Neuronal stem cell (in vitro differentiated cells): Measurements from ENCODE around the gene OCIAD2.

Source experiments
- DNase-seq: peaks from one replicate; pipeline ENCODE4 v3.0.0-alpha.2; 2013; ENCODE audit warnings: low spot score
- H2AFZ ChIP-seq: one replicate; pipeline ENCODE4 v1.6.1; 2013; ENCODE audit warnings: mild to moderate bottlenecking, low read length, inconsistent platforms
- H2AK5ac ChIP-seq: 2 replicates; pipeline ENCODE4 v1.6.1; 2013; ENCODE audit warnings: low read depth, mild to moderate bottlenecking, inconsistent platforms, low read length, moderate library complexity, mixed read lengths
- H2BK120ac ChIP-seq: 2 replicates; pipeline ENCODE4 v1.6.1; 2013; ENCODE audit warnings: low read depth, mild to moderate bottlenecking, inconsistent platforms, low read length, moderate library complexity, mixed read lengths
- H2BK12ac ChIP-seq: one replicate; pipeline ENCODE4 v1.6.1; 2013; ENCODE audit warnings: low read length, inconsistent platforms
- H2BK15ac ChIP-seq: 2 replicates; pipeline ENCODE4 v1.6.1; 2013; ENCODE audit warnings: mild to moderate bottlenecking, low read length, inconsistent platforms, mixed read lengths
- H2BK5ac ChIP-seq: one replicate; pipeline ENCODE4 v1.6.1; 2013; ENCODE audit warnings: inconsistent platforms, mild to moderate bottlenecking, low read length, moderate library complexity
- H3K14ac ChIP-seq: one replicate; pipeline ENCODE4 v1.6.1; 2013; ENCODE audit warnings: low read length, inconsistent platforms
- H3K18ac ChIP-seq: 2 replicates; pipeline ENCODE4 v1.6.1; 2013; ENCODE audit warnings: low read length, inconsistent platforms
- H3K23ac ChIP-seq: 2 replicates; pipeline ENCODE4 v1.6.1; 2013; ENCODE audit warnings: low read depth, mild to moderate bottlenecking, mixed read lengths, low read length, inconsistent platforms; ENCODE audit not compliant: poor library complexity
- H3K27ac ChIP-seq: replicated peaks from 3 replicates; pipeline ENCODE4 v1.5.1; 2013; ENCODE audit warnings: low read length, inconsistent platforms
- H3K27me3 ChIP-seq, 3 experiments: 2 replicates each; pipeline ENCODE4 v1.6.1; 2013; ENCODE audit warnings: low read length in 3 of 3, mild to moderate bottlenecking in 2 of 3, inconsistent platforms in 1 of 3, low read depth in 1 of 3, mixed read lengths in 1 of 3, moderate library complexity in 1 of 3; ENCODE audit not compliant: control insufficient read depth in 3 of 3, insufficient read depth in 3 of 3
- H3K36me3 ChIP-seq, 2 donors: replicated peaks in 1 of 2; 2 replicates each; pipeline ENCODE4 v1.6.1; 2013; ENCODE audit warnings: low read length in 2 of 2; ENCODE audit not compliant: control insufficient read depth in 2 of 2, insufficient read depth in 2 of 2
- H3K4ac ChIP-seq: 2 replicates; pipeline ENCODE4 v1.6.1; 2013; ENCODE audit warnings: inconsistent platforms, mild to moderate bottlenecking, low read length, moderate library complexity
- H3K4me1 ChIP-seq, 2 donors: 1 replicate in 1 of 2; 2 replicates in 1 of 2; pipeline ENCODE4 v1.6.1; 2013; ENCODE audit warnings: low read length in 2 of 2, low read depth in 1 of 2; ENCODE audit not compliant: control insufficient read depth in 2 of 2, insufficient read depth in 1 of 2
- H3K4me2 ChIP-seq: one replicate; pipeline ENCODE4 v1.6.1; 2013; ENCODE audit warnings: mild to moderate bottlenecking, low read length, inconsistent platforms; ENCODE audit not compliant: insufficient read depth, poor library complexity, severe bottlenecking
- H3K4me3 ChIP-seq, 2 donors: 2 replicates each; pipeline ENCODE4 v1.5.1; 2013; ENCODE audit warnings: low read length in 2 of 2, mild to moderate bottlenecking in 2 of 2, inconsistent platforms in 1 of 2, moderate library complexity in 1 of 2
- H3K79me1 ChIP-seq: one replicate; pipeline ENCODE4 v1.6.1; 2013; ENCODE audit warnings: low read depth, mild to moderate bottlenecking, inconsistent platforms, low read length, moderate library complexity
- H3K9ac ChIP-seq: one replicate; pipeline ENCODE4 v1.6.1; 2013; ENCODE audit warnings: mild to moderate bottlenecking, low read depth, low read length, inconsistent platforms; ENCODE audit not compliant: poor library complexity
- H3K9me3 ChIP-seq, 2 donors: replicated peaks in 1 of 2; 2 replicates each; pipeline versions ENCODE3 to v1.6.1; 2013; ENCODE audit warnings: low read length in 2 of 2, mild to moderate bottlenecking in 2 of 2, inconsistent platforms in 1 of 2, low read depth in 1 of 2, mixed read lengths in 1 of 2, moderate library complexity in 1 of 2; ENCODE audit not compliant: control insufficient read depth in 2 of 2, insufficient read depth in 1 of 2
- H4K8ac ChIP-seq: one replicate; pipeline ENCODE4 v1.6.1; 2013; ENCODE audit warnings: low read depth, mild to moderate bottlenecking, inconsistent platforms, low read length, moderate library complexity
- H4K91ac ChIP-seq: one replicate; pipeline ENCODE4 v1.6.1; 2013; ENCODE audit warnings: low read length, low read depth, mild to moderate bottlenecking, inconsistent platforms; ENCODE audit not compliant: poor library complexity
- whole genome bisulfite sequencing, 2 donors: extraction: QIAGEN DNeasy Blood & Tissue Kit; methylation state at CpG; one replicate each; pipeline ENCODE4 v1.1.7; 2013; ENCODE audit warnings: missing lambda C conversion rate in 2 of 2, mixed read lengths in 1 of 2; ENCODE audit not compliant: insufficient read length in 2 of 2, insufficient replicate concordance in 1 of 2; ENCODE audit errors: extremely low coverage in 2 of 2; 5-methylcytosine and 5-hydroxymethylcytosine counted together

The OCIAD2 gene

GRCh38 chr4:48943387-48943786 lies 36.8 kb upstream of the OCIAD2 start:
- Histone ChIP-seq H2BK12ac (no peak overlapping the region), H3K9me3 (peaks cover 0 to 2% of the 10 kb centered on the region in 2 donors), H4K91ac (no peak overlapping the region), H3K27ac (no peak overlapping the region), H2BK120ac (no peak overlapping the region), H3K4me2 (no peak overlapping the region), H3K4me3 (no peak overlapping the region), H2BK15ac (no peak overlapping the region), H2AFZ (no peak overlapping the region), H2BK5ac (no peak overlapping the region), H3K14ac (no peak overlapping the region), H3K36me3 (no peaks in the 10 kb centered on the region), H3K23ac (no peak overlapping the region), H3K9ac (no peak overlapping the region), H2AK5ac (no peak overlapping the region), H3K79me1 (no peaks in the 10 kb centered on the region), H3K27me3 (no peaks in the 10 kb centered on the region), H3K4me1 (no peaks in the 10 kb centered on the region), H4K8ac (no peak overlapping the region), H3K4ac (no peak overlapping the region), H3K18ac (no peak overlapping the region)
- WGBS, 2 donors = no CpG with 5 or more reads among the region's 1 CpG
- no peak for DNase-seq

DNA sequence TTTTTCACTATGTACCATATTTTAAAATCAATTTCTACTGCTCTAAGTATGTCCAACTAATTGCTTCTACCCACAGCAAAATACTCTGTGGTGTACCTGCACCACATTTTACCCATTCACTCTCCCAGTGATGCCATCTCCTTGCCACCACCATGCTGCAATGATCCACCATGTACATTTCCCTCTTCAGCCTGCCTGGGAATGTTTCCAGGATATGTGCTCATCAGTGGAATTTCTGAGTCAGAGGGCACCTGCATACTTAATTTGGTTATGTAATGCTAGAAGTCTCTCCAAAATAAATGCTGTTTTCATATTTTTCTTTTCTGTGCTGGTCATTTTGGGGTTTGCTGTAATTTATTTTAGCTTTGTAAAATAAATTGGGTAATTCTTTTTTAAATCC lies 33.2 kb upstream of the OCIAD2 start:
- no peak overlapping the region for H2BK12ac ChIP-seq
- no peak overlapping the region for H3K9ac ChIP-seq
- DNase-seq = no peak
- peaks cover 0 to 1% of the 10 kb centered on the region in 2 donors for H3K36me3 ChIP-seq
- H3K4me3 ChIP-seq = no peak overlapping the region
- H2AK5ac ChIP-seq = no peak overlapping the region
- H3K79me1 ChIP-seq = no peaks in the 10 kb centered on the region
- H3K4ac ChIP-seq = no peak overlapping the region
- no peak overlapping the region for H4K8ac ChIP-seq
- H2BK15ac ChIP-seq = no peak overlapping the region
- H3K27ac ChIP-seq = no peak overlapping the region
- no peak overlapping the region for H3K4me2 ChIP-seq
- H3K9me3 ChIP-seq = peaks cover 0 to 3% of the 10 kb centered on the region in 2 donors
- H3K14ac ChIP-seq = no peak overlapping the region
- H3K27me3 ChIP-seq = no peaks in the 10 kb centered on the region
- no peak overlapping the region for H2AFZ ChIP-seq
- no peaks in the 10 kb centered on the region for H3K4me1 ChIP-seq
- H3K23ac ChIP-seq = no peak overlapping the region
- H4K91ac ChIP-seq = no peak overlapping the region
- no peak overlapping the region for H2BK120ac ChIP-seq
- H2BK5ac ChIP-seq = no peak overlapping the region
- no peak overlapping the region for H3K18ac ChIP-seq

DNA sequence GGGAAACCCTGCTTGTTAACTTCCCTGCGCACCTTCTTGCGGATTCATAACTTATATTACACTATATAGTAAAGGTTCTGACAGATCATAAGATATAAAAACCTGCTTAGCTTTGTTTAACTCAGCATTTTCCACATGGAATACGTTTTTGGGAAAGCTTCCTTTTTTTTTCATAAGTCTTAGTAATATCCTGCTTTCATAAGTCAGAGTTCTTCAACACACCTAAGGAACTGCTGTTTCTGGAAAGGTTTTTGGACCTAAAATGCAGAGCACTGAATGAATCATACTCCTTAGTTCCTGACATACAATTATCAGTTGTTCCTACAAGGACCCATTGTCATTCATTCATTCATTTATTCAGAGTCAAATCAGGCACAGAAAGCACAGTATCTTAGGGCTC lies 32.3 kb upstream of the OCIAD2 start:
- no peak overlapping the region for H4K91ac ChIP-seq
- no peak overlapping the region for H2BK15ac ChIP-seq
- no peak overlapping the region for H2BK5ac ChIP-seq
- no peak for DNase-seq
- no peaks in the 10 kb centered on the region for H3K4me1 ChIP-seq
- H3K4ac ChIP-seq = no peak overlapping the region
- H3K36me3 ChIP-seq = peaks cover 0 to 1% of the 10 kb centered on the region in 2 donors
- H3K4me3 ChIP-seq = no peak overlapping the region
- H3K4me2 ChIP-seq = no peak overlapping the region
- H2BK12ac ChIP-seq = no peak overlapping the region
- no peak overlapping the region for H3K27ac ChIP-seq
- no peak overlapping the region for H2AK5ac ChIP-seq
- H3K27me3 ChIP-seq = no peaks in the 10 kb centered on the region
- no peaks in the 10 kb centered on the region for H3K79me1 ChIP-seq
- no peak overlapping the region for H3K9ac ChIP-seq
- no peak overlapping the region for H2BK120ac ChIP-seq
- H3K18ac ChIP-seq = no peak overlapping the region
- H2AFZ ChIP-seq = no peak overlapping the region
- peaks cover 0 to 3% of the 10 kb centered on the region in 2 donors for H3K9me3 ChIP-seq
- no peak overlapping the region for H3K23ac ChIP-seq
- no peak overlapping the region for H3K14ac ChIP-seq
- H4K8ac ChIP-seq = no peak overlapping the region
- no CpG with 5 or more reads among the region's 3 CpGs for WGBS, 2 donors

DNA sequence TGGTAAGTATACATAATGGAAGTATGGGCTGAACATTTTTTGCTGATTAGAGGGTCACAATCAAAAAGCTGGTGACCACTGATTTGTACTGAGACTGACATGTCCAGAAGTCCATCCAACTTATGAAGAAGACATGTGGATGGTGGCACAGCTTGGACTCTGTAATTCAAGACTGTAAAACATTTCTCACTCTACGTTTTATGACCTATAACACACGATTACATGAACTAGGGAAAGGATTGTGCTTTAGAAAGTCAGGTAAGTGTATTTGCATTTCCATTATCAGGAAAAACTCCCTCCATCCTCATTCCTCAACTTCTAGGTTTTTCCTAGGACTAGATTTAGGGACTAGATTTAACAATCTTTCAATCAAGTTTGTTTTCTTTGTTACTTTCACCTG lies 30.5 kb upstream of the OCIAD2 start:
- no peak overlapping the region for H2BK15ac ChIP-seq
- H3K4ac ChIP-seq = no peak overlapping the region
- no peak overlapping the region for H3K23ac ChIP-seq
- no peak overlapping the region for H3K14ac ChIP-seq
- no peaks in the 10 kb centered on the region for H3K79me1 ChIP-seq
- no peak overlapping the region for H2BK120ac ChIP-seq
- H3K4me3 ChIP-seq = no peak overlapping the region
- H4K8ac ChIP-seq = no peak overlapping the region
- no peaks in the 10 kb centered on the region for H3K4me1 ChIP-seq
- H3K18ac ChIP-seq = no peak overlapping the region
- H2AK5ac ChIP-seq = no peak overlapping the region
- no peak for DNase-seq
- no peak overlapping the region for H2BK12ac ChIP-seq
- no peak overlapping the region for H4K91ac ChIP-seq
- no peak overlapping the region for H3K9ac ChIP-seq
- no peaks in the 10 kb centered on the region for H3K27me3 ChIP-seq
- H3K27ac ChIP-seq = no peak overlapping the region
- H2AFZ ChIP-seq = no peak overlapping the region
- H3K36me3 ChIP-seq = peaks cover 0 to 1% of the 10 kb centered on the region in 2 donors
- no CpG with 5 or more reads among the region's 2 CpGs for WGBS, 2 donors
- H2BK5ac ChIP-seq = no peak overlapping the region
- H3K9me3 ChIP-seq = peaks cover 0 to 3% of the 10 kb centered on the region in 2 donors
- no peak overlapping the region for H3K4me2 ChIP-seq
